ENCODE data around the gene HHLA2.

HHLA2 gene

GRCh38 chr3:108300103-108300849 is 3.9 kb downstream of the HHLA2 start:
- H3K4me3 ChIP-seq (ENCODE audit: low read length) = no peak overlapping the region
- TF ChIP-seq CTCF (conservative IDR thresholded peaks at IDR 0.05; ENCODE audit: low read depth, low read length) = no peak
- DNase-seq (ENCODE audit: low read depth) = no peak

GRCh38 chr3:108301695-108302404 is 5.5 kb downstream of the HHLA2 start:
- TF ChIP-seq CTCF (conservative IDR thresholded peaks at IDR 0.05; ENCODE audit: low read depth, low read length) = no peak
- H3K4me3 ChIP-seq (ENCODE audit: low read length) = no peak overlapping the region
- DNase-seq (ENCODE audit: low read depth) = no peak

- no peak for TF ChIP-seq CTCF (conservative IDR thresholded peaks at IDR 0.05; ENCODE audit: low read depth, low read length)
- no peak overlapping the region for H3K4me3 ChIP-seq (ENCODE audit: low read length)
- DNase-seq (ENCODE audit: low read depth) = no peak
Observed at GRCh38 chr3:108302570-108302969, 6.2 kb downstream of the HHLA2 start.

- DNase-seq (ENCODE audit: low read depth) = no peak
- no peak overlapping the region for H3K4me3 ChIP-seq (ENCODE audit: low read length)
- TF ChIP-seq CTCF (conservative IDR thresholded peaks at IDR 0.05; ENCODE audit: low read depth, low read length) = no peak
Observed at GRCh38 chr3:108305484-108306172, 9.3 kb downstream of the HHLA2 start.

GRCh38 chr3:108311797-108312196 is 15.4 kb downstream of the HHLA2 start:
- no peak for TF ChIP-seq CTCF (conservative IDR thresholded peaks at IDR 0.05; ENCODE audit: low read depth, low read length)
- H3K4me3 ChIP-seq (ENCODE audit: low read length) = no peak overlapping the region

GRCh38 chr3:108312656-108313055 is 16.3 kb downstream of the HHLA2 start:
- no peak for DNase-seq (ENCODE audit: low read depth)
- H3K4me3 ChIP-seq (ENCODE audit: low read length) = no peak overlapping the region
- TF ChIP-seq CTCF (conservative IDR thresholded peaks at IDR 0.05; ENCODE audit: low read depth, low read length) = no peak

More at GRCh38 chr3:108311797-108312196, 15.4 kb downstream of the HHLA2 start:
- no peak for DNase-seq (ENCODE audit: low read depth)

All from retinal pigment epithelial cell (primary cell).